CD14-positive monocyte (primary cell): ENCODE measurements around the gene TRAF5. TPM values are rescaled to one million over a fixed set of nuclear protein-coding genes. Genes with fewer than 3 reads are reported as not detected.
A peak's percentile ranks its signal among the peaks of the same experiment; 100 is the strongest.

ENCODE experiments used
- DNase-seq, 3 donors: peaks; one replicate each; pipeline ENCODE4 v3.0.0-alpha.2; 2011 to 2022
- H2AFZ ChIP-seq: 2 replicates; pipeline ENCODE4 v1.6.0; 2012; ENCODE audit warnings: mild to moderate bottlenecking, low read depth, low read length, inconsistent platforms; ENCODE audit not compliant: insufficient read depth, poor library complexity, severe bottlenecking
- H3K27ac ChIP-seq, 2 donors: 1 replicate in 1 of 2; 2 replicates in 1 of 2; pipeline ENCODE4 v1.5.1; 2012 to 2013; ENCODE audit warnings: low read length in 2 of 2, control low read depth in 1 of 2, inconsistent platforms in 1 of 2, low read depth in 1 of 2, mild to moderate bottlenecking in 1 of 2
- H3K27me3 ChIP-seq, 2 donors: one replicate each; pipeline versions ENCODE4 v1.6.0 to v1.6.1; 2011 to 2013; ENCODE audit warnings: low read length in 2 of 2; ENCODE audit not compliant: control insufficient read depth in 2 of 2, insufficient read depth in 2 of 2
- H3K36me3 ChIP-seq, 2 donors: replicated peaks in 1 of 2; 1 replicate in 1 of 2; 2 replicates in 1 of 2; pipeline versions ENCODE4 v1.5.1 to v1.6.1; 2012 to 2013; ENCODE audit warnings: low read length in 2 of 2, control low read depth in 1 of 2, inconsistent platforms in 1 of 2, mild to moderate bottlenecking in 1 of 2; ENCODE audit not compliant: insufficient read depth in 2 of 2, control insufficient read depth in 1 of 2
- H3K4me1 ChIP-seq, 2 donors: 1 replicate in 1 of 2; 2 replicates in 1 of 2; pipeline versions ENCODE4 v1.5.1 to v1.6.1; 2012 to 2013; ENCODE audit warnings: low read length in 2 of 2, control low read depth in 1 of 2, inconsistent platforms in 1 of 2, mild to moderate bottlenecking in 1 of 2, moderate library complexity in 1 of 2; ENCODE audit not compliant: insufficient read depth in 2 of 2, control insufficient read depth in 1 of 2
- H3K4me2 ChIP-seq: replicated peaks from 2 replicates; pipeline ENCODE3; 2012; ENCODE audit warnings: low read length, moderate library complexity, mild to moderate bottlenecking; ENCODE audit not compliant: poor library complexity, severe bottlenecking; ENCODE audit errors: extremely low read depth
- H3K4me3 ChIP-seq, 3 experiments: fragments of 200-600 bp in 1 of 3; sonication (generic) in 1 of 3; replicated peaks in 1 of 3; 1 replicate in 2 of 3; 2 replicates in 1 of 3; pipeline ENCODE4 v1.5.1; 2011 to 2013; ENCODE audit warnings: low read length in 3 of 3, mild to moderate bottlenecking in 3 of 3, control low read depth in 2 of 3, low read depth in 2 of 3, inconsistent platforms in 1 of 3, moderate library complexity in 1 of 3
- H3K79me2 ChIP-seq: 2 replicates; pipeline ENCODE4 v1.6.0; 2012; ENCODE audit warnings: mild to moderate bottlenecking, control low read depth, inconsistent platforms, low read length, moderate library complexity; ENCODE audit not compliant: insufficient read depth
- H3K9ac ChIP-seq: 2 replicates; pipeline ENCODE4 v1.6.0; 2017; ENCODE audit warnings: low read length, mild to moderate bottlenecking; ENCODE audit not compliant: insufficient read depth, poor library complexity, severe bottlenecking
- H3K9me3 ChIP-seq, 2 donors: replicated peaks in 1 of 2; 1 replicate in 1 of 2; 2 replicates in 1 of 2; pipeline versions ENCODE4 v1.5.1 to v1.6.1; 2012 to 2013; ENCODE audit warnings: low read length in 2 of 2, control low read depth in 1 of 2; ENCODE audit not compliant: control insufficient read depth in 1 of 2, insufficient read depth in 1 of 2
- H4K20me1 ChIP-seq: 2 replicates; pipeline ENCODE4 v1.6.0; 2012; ENCODE audit warnings: mild to moderate bottlenecking, low read length, control low read depth, moderate library complexity; ENCODE audit not compliant: insufficient read depth
- H3K27ac Mint-ChIP-seq, 7 donors: one replicate each; pipeline ENCODE4 v1.8.0; 2020; ENCODE audit warnings: mild to moderate bottlenecking in 7 of 7, mixed read lengths in 7 of 7, moderate library complexity in 6 of 7, inconsistent platforms in 2 of 7
- H3K27me3 Mint-ChIP-seq, 3 donors: one replicate each; pipeline ENCODE4 v1.8.0; 2021 to 2022; ENCODE audit warnings: low read depth in 3 of 3, mild to moderate bottlenecking in 3 of 3, mixed read lengths in 3 of 3, moderate library complexity in 3 of 3, inconsistent platforms in 1 of 3
- H3K36me3 Mint-ChIP-seq, 2 donors: one replicate each; pipeline ENCODE4 v1.8.0; 2020; ENCODE audit warnings: mixed read lengths in 2 of 2, inconsistent platforms in 1 of 2, mild to moderate bottlenecking in 1 of 2
- H3K4me1 Mint-ChIP-seq: one replicate; pipeline ENCODE4 v1.8.0; 2020; ENCODE audit warnings: mild to moderate bottlenecking, mixed read lengths
- H3K4me3 Mint-ChIP-seq, 2 donors: one replicate each; pipeline ENCODE4 v1.8.0; 2020; ENCODE audit warnings: mild to moderate bottlenecking in 2 of 2, mixed read lengths in 2 of 2, moderate library complexity in 1 of 2
- H3K9me3 Mint-ChIP-seq, 7 donors: one replicate each; pipeline ENCODE4 v1.8.0; 2020 to 2022; ENCODE audit warnings: mixed read lengths in 7 of 7, mild to moderate bottlenecking in 6 of 7, moderate library complexity in 6 of 7, inconsistent platforms in 2 of 7
- WGBS: methylation state at CpG from one replicate; pipeline ENCODE4 v1.1.5; 2013; ENCODE audit warnings: missing lambda C conversion rate; ENCODE audit not compliant: insufficient coverage; 5-methylcytosine and 5-hydroxymethylcytosine counted together
- intact Hi-C, 2 donors: fragments of 100-400 bp; cut with micrococcal nuclease; formaldehyde crosslinking; loops; one replicate each; pipeline versions ENCODE4 v1.15.0 to v1.15.1; 2023
- polyA plus RNA-seq, 3 donors: library from polyadenylated mRNA; depleted of rRNA in 1 of 3; unstranded in 2 of 3; stranded (reverse) in 1 of 3; fragments of 300-500 nt in 2 of 3; fragments of >200 nt in 1 of 3; fragmentation: Illumina TruSeq in 2 of 3; gene quantifications; 1 replicate in 2 of 3; 2 replicates in 1 of 3; pipeline ENCODE4 v1.2.3, GENCODE V29; 2012 to 2021
- TF ChIP-seq, protein P1 (sequence below): fragments of 200-600 bp; IDR thresholded peaks from one replicate; pipeline ENCODE4 v1.8.0; 2022; ENCODE audit warnings: antibody characterized with exemption, mild to moderate bottlenecking

The TRAF5 gene
- polyA plus RNA-seq, 3 donors, result 1.0 to 3.8 (median 1.6) TPM

DNA sequence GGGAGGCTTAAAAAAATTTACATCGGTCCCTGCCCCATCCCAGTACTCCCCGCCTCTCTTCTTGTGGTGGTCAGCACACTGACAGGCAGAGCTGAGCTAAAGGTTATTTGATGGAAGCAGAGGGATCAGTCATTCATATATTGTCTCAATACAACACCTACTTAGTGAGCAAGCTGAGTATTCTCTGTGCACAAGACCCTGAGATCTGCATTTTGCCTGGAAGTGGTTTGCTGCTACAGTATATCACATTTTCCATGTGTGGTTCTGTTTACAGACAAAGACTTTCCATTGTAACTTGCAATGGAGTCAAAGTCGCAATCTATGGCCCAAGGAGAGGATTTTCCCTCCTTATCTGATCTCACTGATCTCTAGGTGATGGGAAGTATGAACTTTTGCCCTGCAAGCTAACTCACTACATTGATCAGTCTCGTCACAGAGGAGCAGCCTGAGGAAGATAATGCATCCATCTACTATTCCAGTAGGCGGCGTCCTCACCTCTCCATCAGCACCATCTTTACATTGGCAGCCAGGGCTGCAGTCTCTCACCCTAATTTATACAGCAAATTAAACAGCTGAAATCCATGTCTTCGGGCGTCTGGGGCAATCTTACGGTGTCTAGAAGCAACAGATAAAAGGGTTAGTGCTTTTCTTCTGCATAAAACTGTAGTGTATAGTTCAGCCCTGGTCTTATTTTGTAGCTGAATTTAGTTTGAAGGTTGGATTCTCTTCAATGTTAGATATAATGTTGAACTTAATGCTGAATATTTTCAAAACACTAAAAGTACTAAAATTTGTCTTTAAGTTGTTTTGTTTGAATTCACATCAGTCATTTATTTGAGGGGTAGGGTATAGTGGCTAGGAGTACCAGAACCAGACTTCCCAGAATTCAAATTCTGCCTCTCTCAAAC is 3.2 kb upstream of the TRAF5 start:
- Histone ChIP-seq H3K4me2 (no peak overlapping the region), H3K36me3 (no peaks in the 10 kb centered on the region), H4K20me1 (no peaks in the 10 kb centered on the region), H3K27me3 (no peaks in the 10 kb centered on the region), H3K9me3 (no peaks in the 10 kb centered on the region), H3K9ac (no peak overlapping the region), H2AFZ (no peak overlapping the region), H3K4me1 (peaks cover 11 to 12% of the 10 kb centered on the region in 2 donors), H3K79me2 (no peaks in the 10 kb centered on the region), H3K4me3 (no peak overlapping the region), H3K27ac (no peak overlapping the region)
- peaks cover 0 to 2% (median 0%) of the 10 kb centered on the region in 7 donors for H3K9me3 Mint-ChIP-seq
- DNase-seq, result peak; percentile 42 to 51 (median 44)
- WGBS, result 0% methylated on average over 2 of the region's 9 CpGs
- peaks cover 15% of the 10 kb centered on the region for H3K4me1 Mint-ChIP-seq
- TF ChIP-seq, protein P1, sequence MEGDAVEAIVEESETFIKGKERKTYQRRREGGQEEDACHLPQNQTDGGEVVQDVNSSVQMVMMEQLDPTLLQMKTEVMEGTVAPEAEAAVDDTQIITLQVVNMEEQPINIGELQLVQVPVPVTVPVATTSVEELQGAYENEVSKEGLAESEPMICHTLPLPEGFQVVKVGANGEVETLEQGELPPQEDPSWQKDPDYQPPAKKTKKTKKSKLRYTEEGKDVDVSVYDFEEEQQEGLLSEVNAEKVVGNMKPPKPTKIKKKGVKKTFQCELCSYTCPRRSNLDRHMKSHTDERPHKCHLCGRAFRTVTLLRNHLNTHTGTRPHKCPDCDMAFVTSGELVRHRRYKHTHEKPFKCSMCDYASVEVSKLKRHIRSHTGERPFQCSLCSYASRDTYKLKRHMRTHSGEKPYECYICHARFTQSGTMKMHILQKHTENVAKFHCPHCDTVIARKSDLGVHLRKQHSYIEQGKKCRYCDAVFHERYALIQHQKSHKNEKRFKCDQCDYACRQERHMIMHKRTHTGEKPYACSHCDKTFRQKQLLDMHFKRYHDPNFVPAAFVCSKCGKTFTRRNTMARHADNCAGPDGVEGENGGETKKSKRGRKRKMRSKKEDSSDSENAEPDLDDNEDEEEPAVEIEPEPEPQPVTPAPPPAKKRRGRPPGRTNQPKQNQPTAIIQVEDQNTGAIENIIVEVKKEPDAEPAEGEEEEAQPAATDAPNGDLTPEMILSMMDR, result peak; percentile 87
- intact Hi-C loops, result loop anchor here in 1 of 2 donors (5.0 to 10.0 kb wide), 2 partner anchors 151 to 334 kb away; no protein-coding TSS in a partner anchor
- H3K27me3 Mint-ChIP-seq, result peaks cover 11 to 28% (median 21%) of the 10 kb centered on the region in 3 donors
- H3K4me3 Mint-ChIP-seq, result no peak overlapping the region
- H3K36me3 Mint-ChIP-seq, result no peaks in the 10 kb centered on the region
- no peak overlapping the region for H3K27ac Mint-ChIP-seq

DNA sequence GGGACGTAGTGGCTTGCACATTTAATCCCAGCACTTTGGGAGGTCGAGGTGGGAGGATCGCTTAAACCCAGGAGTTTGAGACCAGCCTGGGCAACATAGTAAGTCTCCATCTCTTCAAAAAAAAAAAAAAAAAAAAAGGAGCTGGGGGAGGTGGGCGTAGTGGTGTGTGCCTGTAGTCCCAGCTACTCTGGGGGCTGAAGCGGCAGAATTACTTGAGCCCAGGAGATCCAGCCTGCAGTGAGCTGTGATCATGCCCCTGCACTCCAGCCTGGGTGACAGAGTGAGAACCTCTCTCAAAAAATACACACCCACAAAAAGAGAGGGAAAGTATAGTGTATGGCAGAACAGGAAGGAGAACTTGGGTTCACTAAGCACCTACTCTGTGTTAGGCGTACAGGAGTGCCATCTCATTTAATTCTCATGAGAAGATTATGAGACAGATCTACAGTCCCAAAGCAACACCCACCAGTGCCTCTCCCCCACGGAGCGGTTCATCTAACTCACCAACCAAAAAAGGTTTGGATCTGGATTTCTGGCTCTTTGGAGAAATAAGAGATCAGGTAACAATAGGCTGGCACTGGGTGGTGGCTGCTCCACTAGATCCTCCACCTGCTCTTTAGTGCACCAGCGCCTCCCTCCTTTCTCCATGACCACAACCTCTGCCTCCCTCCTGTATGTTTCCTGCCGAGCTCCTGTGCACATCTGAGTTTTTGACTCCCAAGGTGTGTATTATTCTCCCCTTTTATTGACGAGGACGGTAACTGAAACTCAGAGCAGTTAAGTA is 1.4 kb upstream of the TRAF5 start:
- H2AFZ ChIP-seq, result no peak overlapping the region
- Mint-ChIP-seq H3K9me3 (peaks cover 0 to 2% (median 0%) of the 10 kb centered on the region in 7 donors), H3K27me3 (peaks cover 11 to 28% (median 23%) of the 10 kb centered on the region in 3 donors), H3K4me1 (peaks cover 22% of the 10 kb centered on the region), H3K36me3 (peaks cover 0 to 1% of the 10 kb centered on the region in 2 donors), H3K4me3 (peak overlapping the region in 1 of 2 donors; percentile 97), H3K27ac (no peak overlapping the region)
- no peak overlapping the region for H3K9ac ChIP-seq
- no peak overlapping the region for H3K27ac ChIP-seq
- no peaks in the 10 kb centered on the region for H4K20me1 ChIP-seq
- H3K79me2 ChIP-seq, result no peaks in the 10 kb centered on the region
- intact Hi-C loops, result loop anchor here in 1 of 2 donors (5.0 to 10.0 kb wide), 2 partner anchors 150 to 332 kb away; no protein-coding TSS in a partner anchor
- no peaks in the 10 kb centered on the region for H3K27me3 ChIP-seq
- no peak overlapping the region for H3K4me2 ChIP-seq
- H3K36me3 ChIP-seq, result no peaks in the 10 kb centered on the region
- peaks cover 11 to 12% of the 10 kb centered on the region in 2 donors for H3K4me1 ChIP-seq
- 75% methylated on average over 2 of the region's 12 CpGs for WGBS
- H3K9me3 ChIP-seq, result no peaks in the 10 kb centered on the region
- H3K4me3 ChIP-seq, result no peak overlapping the region
- TF ChIP-seq, protein P1, result no peak
- DNase-seq, result no peak
